Osteoblast (primary cell): ENCODE results near the gene STX8. TPM values are rescaled to one million over a fixed set of nuclear protein-coding genes. Genes with fewer than 3 reads are reported as not detected.

Experiments
- DNase-seq: peaks from one replicate; pipeline ENCODE4 v3.0.0; 2011; ENCODE audit warnings: low spot score, mixed read lengths; ENCODE audit not compliant: insufficient read length; ENCODE audit errors: missing footprints
- H2AFZ ChIP-seq: 2 replicates; pipeline ENCODE4 v1.6.0; 2011; ENCODE audit warnings: mild to moderate bottlenecking, low read length
- H3K27ac ChIP-seq: 2 replicates; pipeline ENCODE4 v1.5.1; 2011; ENCODE audit warnings: mild to moderate bottlenecking, low read depth, low read length, moderate library complexity
- H3K27me3 ChIP-seq: 2 replicates; pipeline ENCODE4 v1.6.0; 2012; ENCODE audit warnings: mild to moderate bottlenecking, control low read depth, inconsistent platforms, low read length, moderate library complexity; ENCODE audit not compliant: insufficient read depth
- H3K36me3 ChIP-seq: 2 replicates; pipeline ENCODE4 v1.5.1; 2011; ENCODE audit warnings: mild to moderate bottlenecking, low read length, control low read depth, moderate library complexity; ENCODE audit not compliant: insufficient read depth
- H3K4me1 ChIP-seq: 2 replicates; pipeline ENCODE4 v1.5.1; 2011; ENCODE audit warnings: mild to moderate bottlenecking, low read length, control low read depth, moderate library complexity; ENCODE audit not compliant: insufficient read depth
- H3K4me2 ChIP-seq: 2 replicates; pipeline ENCODE4 v1.6.0; 2011; ENCODE audit warnings: mild to moderate bottlenecking, low read length; ENCODE audit not compliant: insufficient read depth
- H3K4me3 ChIP-seq: fragments of 200-600 bp; sonication (generic); 3 replicates; pipeline ENCODE4 v1.5.1; 2012; ENCODE audit warnings: mild to moderate bottlenecking, low read length, inconsistent platforms; ENCODE audit not compliant: insufficient read depth
- H3K79me2 ChIP-seq: 2 replicates; pipeline ENCODE4 v1.6.0; 2012; ENCODE audit warnings: mild to moderate bottlenecking, low read length, control low read depth, inconsistent platforms; ENCODE audit not compliant: insufficient read depth
- H3K9me3 ChIP-seq: 2 replicates; pipeline ENCODE4 v1.5.1; 2011; ENCODE audit warnings: low read depth, low read length, control low read depth
- H4K20me1 ChIP-seq: 2 replicates; pipeline ENCODE4 v1.6.0; 2012; ENCODE audit warnings: mild to moderate bottlenecking, low read length, control low read depth; ENCODE audit not compliant: insufficient read depth
- CTCF ChIP-seq: IDR thresholded peaks from 2 replicates; pipeline ENCODE4 v1.5.1; 2011; ENCODE audit warnings: mild to moderate bottlenecking, low read depth, low read length, moderate library complexity; ENCODE audit errors: extremely low read depth
- total RNA-seq: library from RNA; depleted of rRNA; stranded (reverse); fragments of >200 nt; gene quantifications from 2 replicates; pipeline ENCODE4 v1.2.3, GENCODE V29; 2012

The STX8 gene
- total RNA-seq, 1 donor = 72.7 TPM

- Histone ChIP-seq H3K4me1 (no peaks in the 10 kb centered on the region), H2AFZ (no peak overlapping the region), H3K27ac (no peak overlapping the region), H3K4me3 (no peak overlapping the region), H3K9me3 (no peaks in the 10 kb centered on the region), H3K79me2 (no peaks in the 10 kb centered on the region), H4K20me1 (no peaks in the 10 kb centered on the region), H3K36me3 (no peaks in the 10 kb centered on the region), H3K4me2 (no peak overlapping the region), H3K27me3 (no peaks in the 10 kb centered on the region)
- TF ChIP-seq CTCF = no peak
- no peak for DNase-seq
Observed at GRCh38 chr17:9279893-9280292, 295.7 kb downstream of the STX8 start.

- no peaks in the 10 kb centered on the region for H3K27me3 ChIP-seq
- no peak overlapping the region for H3K27ac ChIP-seq
- H3K36me3 ChIP-seq = no peaks in the 10 kb centered on the region
- H3K4me1 ChIP-seq = no peaks in the 10 kb centered on the region
- H4K20me1 ChIP-seq = no peaks in the 10 kb centered on the region
- TF ChIP-seq CTCF = no peak
- no peaks in the 10 kb centered on the region for H3K79me2 ChIP-seq
- H2AFZ ChIP-seq = no peak overlapping the region
- H3K4me2 ChIP-seq = no peak overlapping the region
- no peak overlapping the region for H3K4me3 ChIP-seq
- DNase-seq = no peak
- no peaks in the 10 kb centered on the region for H3K9me3 ChIP-seq
Observed at GRCh38 chr17:9274973-9275372, 300.6 kb downstream of the STX8 start.

GRCh38 chr17:9273428-9274391, 301.9 kb downstream of the STX8 start:
- Histone ChIP-seq H3K4me1 (no peaks in the 10 kb centered on the region), H3K36me3 (no peaks in the 10 kb centered on the region), H3K9me3 (no peaks in the 10 kb centered on the region), H3K27ac (no peak overlapping the region), H3K27me3 (no peaks in the 10 kb centered on the region), H3K4me3 (no peak overlapping the region), H2AFZ (no peak overlapping the region), H3K79me2 (no peaks in the 10 kb centered on the region), H4K20me1 (no peaks in the 10 kb centered on the region), H3K4me2 (no peak overlapping the region)
- no peak for DNase-seq
- TF ChIP-seq CTCF = no peak

DNA sequence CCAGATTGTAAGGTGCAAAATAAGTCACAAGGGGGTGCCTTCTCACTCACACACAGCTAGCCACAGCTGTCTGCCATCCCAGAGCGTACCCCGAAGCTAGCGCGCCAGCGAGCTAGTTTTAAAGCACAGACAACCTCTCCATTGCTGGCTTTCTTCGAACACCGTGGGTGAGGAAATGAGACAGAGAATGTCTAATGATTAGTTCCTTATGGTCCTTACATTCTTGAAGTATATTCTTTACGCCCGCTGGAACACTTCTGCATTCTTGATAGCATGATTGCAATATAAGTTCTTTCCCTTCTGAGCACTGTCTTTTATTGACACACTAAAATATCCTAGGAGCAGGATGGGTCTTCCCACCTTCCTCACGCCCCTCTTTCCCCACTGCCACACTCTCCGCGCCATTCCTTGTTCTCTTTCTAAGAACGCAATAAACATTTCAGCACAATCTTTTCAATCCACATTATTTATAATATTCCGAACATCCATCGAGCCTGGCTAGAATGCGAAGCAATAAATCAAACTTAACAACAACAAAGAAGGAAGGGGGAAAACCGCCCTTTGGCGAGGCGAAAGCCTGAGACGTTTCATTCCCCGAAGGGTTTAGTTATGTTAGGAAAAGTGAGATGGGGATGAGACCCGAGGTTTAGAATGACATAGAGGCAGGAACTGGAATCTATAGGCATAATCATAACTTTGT, 303.0 kb downstream of the STX8 start:
- Histone ChIP-seq H3K9me3 (no peaks in the 10 kb centered on the region), H3K4me3 (no peak overlapping the region), H2AFZ (no peak overlapping the region), H3K4me2 (no peak overlapping the region), H4K20me1 (no peaks in the 10 kb centered on the region), H3K27ac (no peak overlapping the region), H3K79me2 (no peaks in the 10 kb centered on the region), H3K27me3 (no peaks in the 10 kb centered on the region), H3K36me3 (no peaks in the 10 kb centered on the region), H3K4me1 (no peaks in the 10 kb centered on the region)
- TF ChIP-seq CTCF = no peak
- DNase-seq = no peak
